IPS DF 4.7 (cell line): ENCODE data around the gene FNDC3B.

Source experiments
- DNase-seq: peaks from one replicate; pipeline ENCODE4 v3.0.0-alpha.2; 2013; ENCODE audit warnings: low spot score; ENCODE audit errors: extremely low read depth

FNDC3B gene

DNA sequence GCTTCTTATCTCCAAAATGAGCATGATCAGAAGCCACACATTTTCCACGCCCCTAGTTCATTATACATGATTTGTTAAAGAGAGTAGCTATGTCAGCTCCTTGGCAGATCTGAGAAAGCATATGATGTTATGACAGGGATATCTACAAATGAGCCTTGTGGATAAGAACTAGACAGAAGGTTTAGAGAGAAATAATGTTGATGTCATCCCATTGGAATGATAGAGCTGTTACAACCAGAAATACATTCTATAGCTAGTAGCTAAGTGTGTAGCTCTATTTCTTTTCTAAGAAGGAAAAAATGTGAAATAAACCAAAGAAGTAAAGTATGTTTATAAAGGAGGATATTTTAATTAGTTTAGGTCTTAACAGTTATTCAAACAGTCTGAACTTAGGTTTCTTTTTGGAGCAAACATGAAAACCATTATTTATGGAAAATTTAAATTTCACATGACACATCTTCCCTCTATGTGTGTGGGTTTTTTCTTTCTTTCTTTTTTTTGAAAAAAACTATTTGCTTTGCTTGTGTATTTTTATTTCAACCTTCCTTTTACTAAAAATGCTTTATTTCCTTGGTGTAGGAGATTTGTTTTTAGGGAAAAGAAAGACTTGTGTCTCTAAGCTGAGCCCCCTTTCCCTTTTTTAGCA is 241.2 kb downstream of the FNDC3B start:
- DNase-seq, result no peak

DNA sequence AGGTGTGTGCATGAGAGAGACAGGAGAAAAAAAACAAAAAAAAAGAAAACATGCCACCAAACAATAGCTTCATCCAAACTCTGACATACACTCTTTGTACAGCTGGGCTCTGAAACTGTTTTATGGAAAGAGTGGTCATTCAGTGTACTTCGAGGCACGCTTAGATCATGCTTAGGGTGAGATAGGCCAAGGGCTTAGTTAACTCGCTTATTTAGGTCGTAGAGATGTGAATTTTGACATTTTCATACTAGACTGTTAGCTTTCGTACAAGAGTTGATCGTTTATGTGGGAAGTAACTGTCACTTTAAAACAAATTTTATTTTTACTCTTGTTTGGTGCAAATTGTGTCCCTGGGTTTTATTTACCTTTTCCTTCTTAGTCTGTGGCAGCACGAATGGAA is 242.5 kb downstream of the FNDC3B start:
- DNase-seq, result no peak

GRCh38 chr3:172282850-172283249 is 243.5 kb downstream of the FNDC3B start:
- DNase-seq, result no peak

GRCh38 chr3:172283841-172284357 is 244.5 kb downstream of the FNDC3B start:
- DNase-seq, result no peak

GRCh38 chr3:172285844-172286243 is 246.5 kb downstream of the FNDC3B start:
- no peak for DNase-seq

GRCh38 chr3:172286548-172287148 is 247.3 kb downstream of the FNDC3B start:
- no peak for DNase-seq

- no peak for DNase-seq
Measured at GRCh38 chr3:172287937-172288477, 248.6 kb downstream of the FNDC3B start.

DNA sequence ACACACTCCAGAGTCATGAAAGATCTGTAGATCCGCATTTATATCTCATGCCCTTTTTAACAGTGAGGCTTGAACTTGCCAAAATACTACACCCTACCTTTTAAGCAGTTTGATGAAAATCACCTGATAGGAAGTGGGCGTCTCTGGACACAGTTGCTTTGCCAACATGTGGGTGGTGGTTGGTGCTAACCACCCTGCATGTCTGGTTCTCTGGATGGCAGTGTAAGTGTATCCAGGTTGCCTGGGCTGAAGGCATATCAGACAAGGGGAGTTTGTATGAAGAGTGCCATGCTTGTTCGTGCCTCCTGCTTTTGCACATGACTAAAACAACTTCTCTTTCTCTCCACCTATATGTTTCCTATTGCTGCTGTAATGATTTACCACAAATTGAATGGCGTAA is 249.3 kb downstream of the FNDC3B start:
- no peak for DNase-seq

GRCh38 chr3:172289583-172289982 is 250.2 kb downstream of the FNDC3B start:
- DNase-seq, result no peak

GRCh38 chr3:172290457-172290856 is 251.1 kb downstream of the FNDC3B start:
- no peak for DNase-seq

DNA sequence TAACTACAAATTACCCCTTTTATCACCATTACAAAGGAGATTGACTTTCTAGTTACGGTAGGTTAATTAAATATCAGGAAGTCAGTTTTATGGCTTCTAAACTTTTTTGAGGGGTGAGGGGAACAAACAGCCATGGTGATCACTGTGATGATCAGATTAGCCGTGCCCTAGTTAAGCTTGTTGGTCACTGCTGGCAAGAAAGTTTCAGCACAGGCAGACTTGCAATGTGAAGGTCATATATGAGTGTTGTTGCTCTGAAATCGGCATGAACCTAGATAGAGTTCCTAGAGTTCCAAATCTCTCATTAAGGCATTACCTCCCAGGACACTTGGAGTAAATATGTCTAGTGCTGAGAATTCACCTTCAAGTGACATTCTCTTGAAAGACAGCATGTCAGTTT is 252.3 kb downstream of the FNDC3B start:
- DNase-seq, result no peak

- no peak for DNase-seq
Measured at GRCh38 chr3:172292422-172292821, 253.0 kb downstream of the FNDC3B start.

DNA sequence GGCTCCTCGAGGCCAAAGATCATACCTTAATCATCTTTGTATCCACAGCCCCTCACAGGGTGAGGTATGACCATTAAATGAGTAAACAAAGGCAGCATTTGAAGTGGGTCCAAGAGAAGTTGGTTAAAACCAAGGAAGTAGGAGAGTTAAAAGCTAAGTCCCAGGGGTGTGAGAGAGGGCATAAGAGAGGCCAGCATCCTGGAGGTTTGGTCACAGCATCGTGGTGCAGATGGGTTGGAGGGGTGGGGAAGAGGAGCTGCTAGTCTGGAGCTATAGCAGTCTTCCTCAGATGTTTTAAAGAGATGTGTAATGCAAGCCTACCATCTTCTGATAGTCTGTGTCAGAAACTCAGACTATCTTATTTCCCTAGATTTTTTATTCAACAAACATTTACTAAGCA is 253.7 kb downstream of the FNDC3B start:
- no peak for DNase-seq

- no peak for DNase-seq
Measured at GRCh38 chr3:172294223-172294806, 254.9 kb downstream of the FNDC3B start.

DNA sequence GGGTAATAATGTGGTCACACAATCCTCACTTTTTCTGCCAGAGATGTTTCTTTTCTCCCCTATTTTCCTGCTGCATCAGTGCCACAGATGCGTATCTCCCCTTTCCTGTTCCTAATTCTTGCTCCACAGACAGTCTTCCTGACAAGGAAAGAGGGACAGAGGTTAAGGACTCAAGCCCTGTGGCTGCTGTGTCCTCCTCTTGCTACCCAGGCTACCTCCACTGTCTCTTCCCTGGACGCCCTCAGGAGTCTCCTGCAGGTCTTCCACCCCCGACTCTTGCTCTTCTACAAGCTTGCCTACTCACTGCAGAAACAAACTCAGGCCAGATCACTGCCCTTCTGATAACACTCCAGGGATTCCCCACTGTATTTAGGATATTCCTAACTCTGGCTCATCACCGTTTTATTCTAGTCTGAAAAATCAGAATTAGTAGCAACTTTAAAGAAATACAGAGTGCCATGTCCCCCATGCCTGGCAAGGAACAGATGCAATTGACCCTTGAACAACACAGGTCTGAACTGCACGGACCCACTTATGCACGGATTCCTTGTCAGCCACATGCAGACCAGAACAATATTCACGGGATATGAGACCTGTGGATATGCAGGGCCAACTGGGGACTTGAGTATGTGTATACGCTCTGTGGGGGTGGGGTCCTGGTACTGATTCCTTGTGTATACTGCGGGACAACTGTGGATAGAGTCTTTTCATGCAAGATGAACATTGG is 257.0 kb downstream of the FNDC3B start:
- DNase-seq, result no peak

- no peak for DNase-seq
Measured at GRCh38 chr3:172296975-172297332, 257.6 kb downstream of the FNDC3B start.

GRCh38 chr3:172298247-172298646 is 258.9 kb downstream of the FNDC3B start:
- no peak for DNase-seq

GRCh38 chr3:172300187-172300586 is 260.8 kb downstream of the FNDC3B start:
- no peak for DNase-seq

GRCh38 chr3:172300862-172301261 is 261.5 kb downstream of the FNDC3B start:
- no peak for DNase-seq

GRCh38 chr3:172302203-172302602 is 262.8 kb downstream of the FNDC3B start:
- DNase-seq, result no peak

GRCh38 chr3:172303181-172303580 is 263.8 kb downstream of the FNDC3B start:
- no peak for DNase-seq
